ENCODE results near the gene ADAMTS12. TPM values are rescaled to one million over a fixed set of nuclear protein-coding genes. Genes with fewer than 3 reads are reported as not detected.

Gene ADAMTS12
- total RNA-seq, 1 experiment from 2014 or later = 6.2 TPM

DNA sequence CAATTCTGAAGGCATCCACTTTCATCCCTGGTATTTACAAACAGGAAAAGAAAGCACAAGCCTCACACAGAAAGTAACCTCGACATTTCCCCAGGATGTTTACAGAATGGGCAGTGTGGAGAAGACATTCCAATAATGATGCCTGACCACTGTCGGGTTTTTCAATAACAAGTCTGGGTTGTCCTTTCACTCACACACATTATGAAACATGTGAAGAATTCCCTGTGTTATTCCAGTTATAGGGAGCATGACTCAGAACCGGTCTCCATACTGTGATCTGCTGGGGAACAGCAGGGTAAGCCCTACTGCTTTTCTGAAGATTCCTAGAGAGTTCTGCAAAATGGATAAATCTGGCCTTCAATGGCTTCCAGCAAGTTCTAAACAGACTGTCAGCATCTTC, 155.3 kb downstream of the ADAMTS12 start:
- Histone ChIP-seq H3K27me3 (ENCODE audit: insufficient read depth, low read length) (no peaks in the 10 kb centered on the region), H3T11ph (ENCODE audit: low read length) (no peak overlapping the region), H2BK12ac (ENCODE audit: insufficient read length, low read depth, low read length) (no peak overlapping the region), H2BK20ac (ENCODE audit: low read depth, low read length, poor library complexity, severe bottlenecking) (no peak overlapping the region), H3K79me2 (ENCODE audit: insufficient read depth, low read length) (no peaks in the 10 kb centered on the region), H3K79me1 (ENCODE audit: insufficient read depth, low read depth, low read length, poor library complexity, severe bottlenecking) (no peaks in the 10 kb centered on the region), H4K91ac (ENCODE audit: insufficient read length, low read depth, low read length) (no peak overlapping the region), H3K4ac (ENCODE audit: low read depth, low read length) (no peak overlapping the region), H3K23ac (ENCODE audit: insufficient read length, low read depth, low read length) (no peak overlapping the region), H3K23me2 (ENCODE audit: insufficient read length, low read depth, low read length, poor library complexity, severe bottlenecking) (no peaks in the 10 kb centered on the region), H4K5ac (ENCODE audit: insufficient read length, low read depth, low read length) (no peak overlapping the region), H3K4me1 (ENCODE audit: insufficient read depth, low read length) (peaks cover 5% of the 10 kb centered on the region), H4K20me1 (ENCODE audit: control insufficient read depth, insufficient read depth, insufficient read length) (no peaks in the 10 kb centered on the region), H3K27ac (ENCODE audit: insufficient read length, low read depth, low read length) (no peak overlapping the region), H2BK5ac (ENCODE audit: insufficient read length, low read length) (no peak overlapping the region), H4K8ac (replicated peaks; ENCODE audit: insufficient read length, low read depth, low read length) (no peak overlapping the region), H3K56ac (ENCODE audit: insufficient read length, low read depth, low read length) (no peak overlapping the region), H3K9ac (ENCODE audit: extremely low read depth, insufficient read length, low read length) (no peak overlapping the region), H3K14ac (ENCODE audit: insufficient read depth, low read length) (no peak overlapping the region), H2AFZ (ENCODE audit: low read length) (no peak overlapping the region), H2AK5ac (ENCODE audit: insufficient read length, low read length) (no peak overlapping the region), H3K4me2 (ENCODE audit: insufficient read depth, insufficient read length, low read length) (no peak overlapping the region), H3K18ac (ENCODE audit: insufficient read length, low read depth, low read length) (no peak overlapping the region), H3K9me3 (ENCODE audit: control insufficient read depth, low read depth, low read length) (no peaks in the 10 kb centered on the region), H2BK120ac (ENCODE audit: low read depth, low read length, poor library complexity, severe bottlenecking) (no peak overlapping the region), H2BK15ac (ENCODE audit: low read depth, low read length) (no peak overlapping the region)
- Mint-ChIP-seq H3K9me3 (no peaks in the 10 kb centered on the region), H3K4me1 (peaks cover 21 to 24% of the 10 kb centered on the region in 2 experiments), H3K4me3 (no peak overlapping the region), H3K27ac (no peak overlapping the region), H3K36me3 (ENCODE audit: insufficient read depth in 1 of 3, low read depth in 3 of 3) (no peaks in the 10 kb centered on the region), H3K27me3 (ENCODE audit: low read depth) (no peaks in the 10 kb centered on the region)
- WGBS (ENCODE audit: extremely low coverage, insufficient read length, low lambda C conversion rate) = no CpG with 5 or more reads among the region's 3 CpGs
- TF ChIP-seq, protein P1, sequence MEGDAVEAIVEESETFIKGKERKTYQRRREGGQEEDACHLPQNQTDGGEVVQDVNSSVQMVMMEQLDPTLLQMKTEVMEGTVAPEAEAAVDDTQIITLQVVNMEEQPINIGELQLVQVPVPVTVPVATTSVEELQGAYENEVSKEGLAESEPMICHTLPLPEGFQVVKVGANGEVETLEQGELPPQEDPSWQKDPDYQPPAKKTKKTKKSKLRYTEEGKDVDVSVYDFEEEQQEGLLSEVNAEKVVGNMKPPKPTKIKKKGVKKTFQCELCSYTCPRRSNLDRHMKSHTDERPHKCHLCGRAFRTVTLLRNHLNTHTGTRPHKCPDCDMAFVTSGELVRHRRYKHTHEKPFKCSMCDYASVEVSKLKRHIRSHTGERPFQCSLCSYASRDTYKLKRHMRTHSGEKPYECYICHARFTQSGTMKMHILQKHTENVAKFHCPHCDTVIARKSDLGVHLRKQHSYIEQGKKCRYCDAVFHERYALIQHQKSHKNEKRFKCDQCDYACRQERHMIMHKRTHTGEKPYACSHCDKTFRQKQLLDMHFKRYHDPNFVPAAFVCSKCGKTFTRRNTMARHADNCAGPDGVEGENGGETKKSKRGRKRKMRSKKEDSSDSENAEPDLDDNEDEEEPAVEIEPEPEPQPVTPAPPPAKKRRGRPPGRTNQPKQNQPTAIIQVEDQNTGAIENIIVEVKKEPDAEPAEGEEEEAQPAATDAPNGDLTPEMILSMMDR (conservative IDR thresholded peaks at IDR 0.05) = no peak
- no peak for DNase-seq

Measured in H9 (cell line).